ENCODE data around the gene PCYOX1L. TPM values are rescaled to one million over a fixed set of nuclear protein-coding genes. Genes with fewer than 3 reads are reported as not detected.

PCYOX1L gene
- total and polyA plus RNA-seq, 9 of the 15 experiments (the other 6 are each of a cell fraction or from before 2014, with no cell fraction given): 2.3 to 17.9 (median 6.0) TPM

DNA sequence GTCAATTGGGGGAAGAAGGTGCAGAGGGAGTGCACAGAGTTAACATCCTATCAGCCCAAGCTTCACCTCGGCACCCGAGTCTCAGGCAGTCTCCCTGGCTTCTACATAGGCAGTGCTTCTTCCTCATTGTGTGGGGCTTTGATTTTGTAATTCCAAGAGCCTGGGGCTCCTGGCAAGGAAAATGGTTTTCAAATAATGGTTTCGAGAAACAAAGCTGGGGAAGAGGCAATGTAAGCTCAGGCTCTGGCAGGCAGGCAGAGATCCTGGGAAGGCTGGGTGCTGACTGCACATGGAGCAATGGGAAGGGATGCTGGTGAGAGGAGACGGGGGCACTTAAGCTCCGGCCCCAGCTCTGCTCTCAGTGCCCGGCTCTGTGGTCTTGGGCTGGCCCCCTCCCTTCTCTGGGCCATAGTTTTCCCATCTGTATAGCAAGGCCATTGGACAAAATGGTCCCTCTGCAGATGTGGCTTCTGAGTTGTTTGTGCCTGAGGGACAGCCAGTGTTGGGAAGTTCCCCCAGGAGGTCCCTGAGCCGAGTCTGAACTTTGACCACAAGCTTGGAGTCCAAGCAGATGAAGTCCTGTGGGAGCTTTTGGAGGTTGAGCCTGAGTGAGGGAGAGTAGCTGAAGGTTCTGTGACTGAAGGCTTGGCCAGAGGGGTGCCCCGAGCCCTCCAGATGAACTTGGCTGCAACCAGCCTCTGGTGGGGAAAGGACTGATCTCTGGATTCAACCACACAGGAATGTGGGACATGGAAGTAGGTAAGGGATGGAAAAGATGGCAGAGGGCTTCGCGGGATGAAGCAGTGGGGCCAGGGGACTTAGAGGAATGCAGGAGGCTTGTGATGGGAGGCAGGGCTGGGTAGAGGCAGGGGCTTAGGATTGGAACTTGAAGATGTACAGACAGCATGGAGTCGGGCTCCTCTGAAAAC, 49.7 kb downstream of the PCYOX1L start (continued):
- no peak for TF ChIP-seq CBFA2T2 (conservative IDR thresholded peaks at IDR 0.05)

GRCh38 chr5:149408252-149409099, 50.6 kb downstream of the PCYOX1L start:
- no peak for DNase-seq (ENCODE audit: extremely low read depth in 1 of 4, low spot score in 3 of 4)
- Histone ChIP-seq H3K27me3 (ENCODE audit: control insufficient read depth in 2 of 2, insufficient read depth in 2 of 2, low read length in 2 of 2) (peaks cover 0 to 14% of the 10 kb centered on the region in 2 experiments; a peak in 1 of 5 replicates), H3K9me1 (ENCODE audit: control insufficient read depth, insufficient read depth, low read length) (no peaks in the 10 kb centered on the region), H2AFZ (ENCODE audit: low read depth, low read length) (no peak overlapping the region), H3K9ac (ENCODE audit: insufficient read depth in 1 of 2, low read depth in 2 of 2, low read length in 2 of 2) (no peak overlapping the region), H3K4me1 (replicated peaks in 1 of 2; ENCODE audit: control insufficient read depth in 2 of 2, insufficient read depth in 2 of 2, low read length in 2 of 2) (peaks cover 15 to 20% of the 10 kb centered on the region in 2 experiments; a peak in 4 of 5 replicates), H3K9me3 (replicated peaks; ENCODE audit: control insufficient read depth, insufficient read depth, low read depth, low read length) (no peaks in the 10 kb centered on the region), H4K20me1 (replicated peaks; ENCODE audit: control insufficient read depth, insufficient read depth, low read length) (no peaks in the 10 kb centered on the region), H3K4me3 (no peak overlapping the region), H3K27ac (ENCODE audit: extremely low read depth, low read depth, low read length) (no peak overlapping the region), H3K4me2 (ENCODE audit: insufficient read depth, low read length) (no peak overlapping the region), H3K79me2 (ENCODE audit: control insufficient read depth, insufficient read depth, low read length) (no peaks in the 10 kb centered on the region), H3K36me3 (ENCODE audit: control insufficient read depth, insufficient read depth, low read length) (no peaks in the 10 kb centered on the region)
- no peak for ATAC-seq
- peak; percentile 26 to 60; a peak in 1 of 4 replicates for TF ChIP-seq KDM1A (IDR thresholded peaks at IDR 0.05)
- peak; percentile 90 for TF ChIP-seq RBM25 (IDR thresholded peaks at IDR 0.05; ENCODE audit: low read depth, low read length, severe bottlenecking)
- no peak for TF ChIP-seq RAD51 (IDR thresholded peaks at IDR 0.05; ENCODE audit: borderline replicate concordance, low read depth)
- TF ChIP-seq GABPB2 (CRISPR knock-in tag; conservative IDR thresholded peaks at IDR 0.05): no peak
- TF ChIP-seq ADNP (tag; IDR thresholded peaks at IDR 0.05): 0 out of 2 replicates have a peak, but pooled peaks have one; percentile 23
- TF ChIP-seq BCOR (IDR thresholded peaks at IDR 0.05): peak; percentile 79
- FAIRE-seq: no peak
- WGBS (ENCODE audit: insufficient coverage, low coverage, missing lambda C conversion rate): 34% methylated on average over 12 of the region's 12 CpGs
- in situ Hi-C loops (cut with MboI) (no loop called here), intact Hi-C loops (cut with micrococcal nuclease) (no loop called here)
- no TSS peak for BruUV-seq (replicated peaks)
- ChIA-PET CTCF (ENCODE audit: low intra/inter-chr PET ratio) (no interaction called here), POLR2A (interaction anchor here (0.6 to 1.1 kb wide), 4 partner anchors 11 to 591 kb away, joined by 3 to 4 read pairs (median 3); no protein-coding TSS in a partner anchor)

Measured in K562 (cell line).